SK-N-SH (cell line): ENCODE results near the gene KIF6. TPM values are rescaled to one million over a fixed set of nuclear protein-coding genes. Genes with fewer than 3 reads are reported as not detected.

Source experiments
- CTCF ChIA-PET: fragments of 300-600, 350-600 bp; formaldehyde crosslinking; extraction: SDS; loops from one replicate; lab custom pipeline; 2021; lab: Yijun Ruan, JAX
- POLR2A ChIA-PET: fragments of 350-600 bp; sonication (Branson Sonifier 250); formaldehyde crosslinking; extraction: SDS; loops from one replicate; lab custom pipeline; 2020; ENCODE audit warnings: antibody characterized with exemption, inconsistent platforms; lab: Yijun Ruan, JAX
- DNase-seq: peaks from one replicate; pipeline ENCODE4 v3.0.0; 2012
- H2AFZ ChIP-seq: fragments of 200-600 bp; sonication (generic); 2 replicates; pipeline ENCODE4 v1.8.1; 2016; ENCODE audit warnings: antibody characterized with exemption, mild to moderate bottlenecking, low read depth
- H3F3A ChIP-seq: fragments of 200-600 bp; sonication (generic); replicated peaks from 2 replicates; pipeline ENCODE3; 2016; ENCODE audit warnings: antibody characterized with exemption, mild to moderate bottlenecking; ENCODE audit not compliant: insufficient read depth
- H3K27ac ChIP-seq, 2 experiments: fragments of 200-500 bp in 1 of 2; fragments of 200-600 bp in 1 of 2; sonication (Bioruptor generic) in 1 of 2; sonication (generic), shearing (Covaris generic) in 1 of 2; 2 replicates each; pipeline versions ENCODE4 v1.5.1 to v1.6.1; 2014 to 2016; ENCODE audit warnings: low read depth in 2 of 2, inconsistent platforms in 1 of 2, low read length in 1 of 2, mild to moderate bottlenecking in 1 of 2, mixed read lengths in 1 of 2
- H3K27me3 ChIP-seq: fragments of 200-600 bp; sonication (generic), shearing (Covaris generic); 2 replicates; pipeline ENCODE4 v1.6.1; 2016; ENCODE audit warnings: mixed run types; ENCODE audit not compliant: insufficient read depth
- H3K36me3 ChIP-seq, 2 experiments: fragments of 200-500 bp in 1 of 2; fragments of 200-600 bp in 1 of 2; sonication (Bioruptor generic) in 1 of 2; sonication (generic) in 1 of 2; replicated peaks in 1 of 2; 2 replicates each; pipeline versions ENCODE3 to v1.5.1; 2014 to 2016; ENCODE audit warnings: low read length in 1 of 2, mild to moderate bottlenecking in 1 of 2; ENCODE audit not compliant: insufficient read depth in 2 of 2, control insufficient read depth in 1 of 2
- H3K4me1 ChIP-seq, 2 experiments: fragments of 200-500 bp in 1 of 2; fragments of 200-600 bp in 1 of 2; sonication (Bioruptor generic) in 1 of 2; sonication (generic), shearing (Covaris generic) in 1 of 2; 2 replicates each; pipeline versions ENCODE4 v1.5.1 to v1.6.1; 2014 to 2016; ENCODE audit warnings: low read depth in 1 of 2, low read length in 1 of 2, mixed run types in 1 of 2; ENCODE audit not compliant: insufficient read depth in 2 of 2, control insufficient read depth in 1 of 2
- H3K4me2 ChIP-seq: fragments of 200-600 bp; sonication (generic), shearing (Covaris generic); 2 replicates; pipeline ENCODE4 v1.6.1; 2017; ENCODE audit warnings: mixed run types
- H3K4me3 ChIP-seq, 2 experiments: fragments of 200-500 bp in 1 of 2; fragments of 200-600 bp in 1 of 2; sonication (Bioruptor generic) in 1 of 2; sonication (generic), shearing (Covaris generic) in 1 of 2; 2 replicates each; pipeline versions ENCODE4 v1.5.1 to v1.8.1; 2014 to 2016; ENCODE audit warnings: low read depth in 2 of 2, inconsistent platforms in 1 of 2, low read length in 1 of 2, mild to moderate bottlenecking in 1 of 2, mixed read lengths in 1 of 2, moderate library complexity in 1 of 2
- H3K79me2 ChIP-seq: fragments of 200-600 bp; sonication (generic); 2 replicates; pipeline ENCODE4 v1.8.1; 2017; ENCODE audit warnings: mild to moderate bottlenecking; ENCODE audit not compliant: insufficient read depth
- H3K9ac ChIP-seq: fragments of 200-600 bp; sonication (generic); 2 replicates; pipeline ENCODE4 v1.6.1; 2017; ENCODE audit warnings: mixed run types
- H3K9me2 ChIP-seq: fragments of 200-600 bp; sonication (generic); 2 replicates; pipeline ENCODE4 v1.6.1; 2017; ENCODE audit warnings: mixed run types
- H3K9me3 ChIP-seq: fragments of 200-600 bp; sonication (generic); 2 replicates; pipeline ENCODE4 v1.6.1; 2017; ENCODE audit warnings: mixed run types, mild to moderate bottlenecking, moderate library complexity
- H4K20me1 ChIP-seq: fragments of 200-600 bp; sonication (generic); 2 replicates; pipeline ENCODE4 v1.6.1; 2017; ENCODE audit warnings: mild to moderate bottlenecking, mixed run types; ENCODE audit not compliant: insufficient read depth
- CHD2 ChIP-seq: fragments of 150-350 bp; IDR thresholded peaks from 2 replicates; pipeline ENCODE4 v1.6.1; 2018; ENCODE audit warnings: low read length; ENCODE audit not compliant: partially characterized antibody
- FOSL2 ChIP-seq: IDR thresholded peaks from 2 replicates; pipeline ENCODE4 v1.4.0; 2012; ENCODE audit warnings: low read depth, mild to moderate bottlenecking, moderate library complexity, borderline replicate concordance
- FOXJ3 ChIP-seq: sonication (generic); formaldehyde crosslinking; IDR thresholded peaks from 2 replicates; pipeline ENCODE4 v1.5.1; 2020; ENCODE audit warnings: mild to moderate bottlenecking, missing genetic modification reagents
- GATA2 ChIP-seq: sonication (generic); formaldehyde crosslinking; IDR thresholded peaks from 2 replicates; pipeline ENCODE4 v1.5.0; 2020; ENCODE audit warnings: mild to moderate bottlenecking, missing genetic modification reagents
- JUND ChIP-seq: IDR thresholded peaks from 2 replicates; pipeline ENCODE4 v1.4.0; 2012
- MAX ChIP-seq: IDR thresholded peaks from 2 replicates; pipeline ENCODE4 v1.4.0; 2012; ENCODE audit warnings: low read depth
- MXI1 ChIP-seq: IDR thresholded peaks from 2 replicates; pipeline ENCODE4 v1.6.1; 2012; ENCODE audit warnings: mild to moderate bottlenecking, low read depth, low read length, improper control_type of control experiment
- PBX3 ChIP-seq: IDR thresholded peaks from 2 replicates; pipeline ENCODE4; 2012
- RAD21 ChIP-seq: IDR thresholded peaks from 2 replicates; pipeline ENCODE4 v1.6.1; 2012; ENCODE audit warnings: mild to moderate bottlenecking, low read length
- RFX5 ChIP-seq: IDR thresholded peaks from 2 replicates; pipeline ENCODE4 v1.6.1; 2012; ENCODE audit warnings: mild to moderate bottlenecking, improper control_type of control experiment, low read length
- SMC3 ChIP-seq: IDR thresholded peaks from 2 replicates; pipeline ENCODE4 v1.6.1; 2012; ENCODE audit warnings: low read depth, low read length, improper control_type of control experiment
- TCF12 ChIP-seq: IDR thresholded peaks from 2 replicates; pipeline ENCODE4 v1.4.0; 2012
- TEAD4 ChIP-seq: IDR thresholded peaks from 2 replicates; pipeline ENCODE4 v1.4.0; 2012; ENCODE audit warnings: mild to moderate bottlenecking, borderline replicate concordance; ENCODE audit not compliant: insufficient read depth
- USF2 ChIP-seq: fragments of 150-350 bp; IDR thresholded peaks from 2 replicates; pipeline ENCODE4 v1.6.1; 2017; ENCODE audit warnings: antibody characterized with exemption, low read length, low read depth, borderline replicate concordance
- YY1 ChIP-seq: IDR thresholded peaks from 2 replicates; pipeline ENCODE4 v1.4.0; 2012; ENCODE audit warnings: low read depth, mild to moderate bottlenecking
- WGBS: methylation state at CpG from one replicate; pipeline ENCODE4 v1.1.6; 2017; ENCODE audit warnings: low lambda C conversion rate; 5-methylcytosine and 5-hydroxymethylcytosine counted together
- polyA plus RNA-seq, 3 experiments: library from polyadenylated mRNA; depleted of rRNA; stranded (reverse); fragments of >200 nt; gene quantifications; 2 replicates each; pipeline ENCODE4 v1.2.3, GENCODE V29; 2012
- TF ChIP-seq, protein P1 (sequence below): IDR thresholded peaks from 2 replicates; pipeline ENCODE4 v1.6.1; 2012; ENCODE audit warnings: mild to moderate bottlenecking, low read depth, low read length, moderate library complexity
- TF ChIP-seq, protein P2 (sequence below): fragments of 150-350 bp; IDR thresholded peaks from 2 replicates; pipeline ENCODE4 v1.6.1; 2016; ENCODE audit warnings: mild to moderate bottlenecking, low read depth, low read length

The KIF6 gene
- polyA plus RNA-seq, 1 of the 3 experiments (the other 2 are of a cell fraction) = 0.13 TPM

GRCh38 chr6:39773782-39774181 is 48.6 kb upstream of the KIF6 start (continued):
- TF ChIP-seq, protein P1, sequence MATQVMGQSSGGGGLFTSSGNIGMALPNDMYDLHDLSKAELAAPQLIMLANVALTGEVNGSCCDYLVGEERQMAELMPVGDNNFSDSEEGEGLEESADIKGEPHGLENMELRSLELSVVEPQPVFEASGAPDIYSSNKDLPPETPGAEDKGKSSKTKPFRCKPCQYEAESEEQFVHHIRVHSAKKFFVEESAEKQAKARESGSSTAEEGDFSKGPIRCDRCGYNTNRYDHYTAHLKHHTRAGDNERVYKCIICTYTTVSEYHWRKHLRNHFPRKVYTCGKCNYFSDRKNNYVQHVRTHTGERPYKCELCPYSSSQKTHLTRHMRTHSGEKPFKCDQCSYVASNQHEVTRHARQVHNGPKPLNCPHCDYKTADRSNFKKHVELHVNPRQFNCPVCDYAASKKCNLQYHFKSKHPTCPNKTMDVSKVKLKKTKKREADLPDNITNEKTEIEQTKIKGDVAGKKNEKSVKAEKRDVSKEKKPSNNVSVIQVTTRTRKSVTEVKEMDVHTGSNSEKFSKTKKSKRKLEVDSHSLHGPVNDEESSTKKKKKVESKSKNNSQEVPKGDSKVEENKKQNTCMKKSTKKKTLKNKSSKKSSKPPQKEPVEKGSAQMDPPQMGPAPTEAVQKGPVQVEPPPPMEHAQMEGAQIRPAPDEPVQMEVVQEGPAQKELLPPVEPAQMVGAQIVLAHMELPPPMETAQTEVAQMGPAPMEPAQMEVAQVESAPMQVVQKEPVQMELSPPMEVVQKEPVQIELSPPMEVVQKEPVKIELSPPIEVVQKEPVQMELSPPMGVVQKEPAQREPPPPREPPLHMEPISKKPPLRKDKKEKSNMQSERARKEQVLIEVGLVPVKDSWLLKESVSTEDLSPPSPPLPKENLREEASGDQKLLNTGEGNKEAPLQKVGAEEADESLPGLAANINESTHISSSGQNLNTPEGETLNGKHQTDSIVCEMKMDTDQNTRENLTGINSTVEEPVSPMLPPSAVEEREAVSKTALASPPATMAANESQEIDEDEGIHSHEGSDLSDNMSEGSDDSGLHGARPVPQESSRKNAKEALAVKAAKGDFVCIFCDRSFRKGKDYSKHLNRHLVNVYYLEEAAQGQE = no peak
- TF ChIP-seq RFX5 (no peak), FOXJ3 (no peak)

- Histone ChIP-seq H3K4me3 (no peak overlapping the region), H3K36me3 (no peaks in the 10 kb centered on the region), H3K4me2 (no peak overlapping the region), H3K27me3 (no peaks in the 10 kb centered on the region), H3K9me2 (no peaks in the 10 kb centered on the region), H3K27ac (no peak overlapping the region), H4K20me1 (no peaks in the 10 kb centered on the region), H3K4me1 (peaks cover 0 to 2% of the 10 kb centered on the region in 2 experiments; a peak in 1 of 4 replicates), H3K79me2 (no peaks in the 10 kb centered on the region), H2AFZ (no peak overlapping the region), H3K9me3 (no peaks in the 10 kb centered on the region), H3K9ac (no peak overlapping the region), H3F3A (no peaks in the 10 kb centered on the region)
- DNase-seq = no peak
- 39% methylated on average over 6 of the region's 6 CpGs for WGBS
- ChIA-PET POLR2A (no interaction called here), CTCF (interaction anchor here (1.1 to 1.2 kb wide), 2 partner anchors 11 to 396 kb away, joined by 3 read pairs; no protein-coding TSS in a partner anchor)
- TF ChIP-seq MXI1 (no peak), SMC3 (no peak), USF2 (no peak), TCF12 (no peak), JUND (no peak), MAX (no peak), RFX5 (no peak), RAD21 (no peak), TEAD4 (no peak), PBX3 (no peak), GATA2 (CRISPR knock-in tag) (no peak), YY1 (no peak), FOXJ3 (no peak), CHD2 (no peak), FOSL2 (no peak)
- TF ChIP-seq, protein P1 = no peak
- TF ChIP-seq, protein P2, sequence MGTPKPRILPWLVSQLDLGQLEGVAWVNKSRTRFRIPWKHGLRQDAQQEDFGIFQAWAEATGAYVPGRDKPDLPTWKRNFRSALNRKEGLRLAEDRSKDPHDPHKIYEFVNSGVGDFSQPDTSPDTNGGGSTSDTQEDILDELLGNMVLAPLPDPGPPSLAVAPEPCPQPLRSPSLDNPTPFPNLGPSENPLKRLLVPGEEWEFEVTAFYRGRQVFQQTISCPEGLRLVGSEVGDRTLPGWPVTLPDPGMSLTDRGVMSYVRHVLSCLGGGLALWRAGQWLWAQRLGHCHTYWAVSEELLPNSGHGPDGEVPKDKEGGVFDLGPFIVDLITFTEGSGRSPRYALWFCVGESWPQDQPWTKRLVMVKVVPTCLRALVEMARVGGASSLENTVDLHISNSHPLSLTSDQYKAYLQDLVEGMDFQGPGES = no peak
Observed at GRCh38 chr6:39772559-39773273, 47.5 kb upstream of the KIF6 start.
